Panc1 (cell line): Measurements from ENCODE around the gene MIA2. TPM values are rescaled to one million over a fixed set of nuclear protein-coding genes. Genes with fewer than 3 reads are reported as not detected.
"Not testable (repeated sequence)": the region's sequence is repeated elsewhere in the genome, so short reads cannot be mapped to it uniquely, and the experiment has no call there.

ENCODE experiments used
- ATAC-seq: fragments of 200-7000 bp; cut with Tn5 transposase; 2 replicates; pipeline ENCODE4 v1.9.1; 2020; ENCODE audit warnings: mild to moderate bottlenecking, moderate library complexity
- BruUV-seq: library from RNA; stranded (reverse); fragments of 400-500 nt; replicated peaks from 2 replicates; lab custom pipeline; 2021; lab: Mats Ljungman, UMichigan
- CTCF ChIA-PET: fragments of 300-600 bp; sonication (Branson Sonifier 250); formaldehyde crosslinking; loops from one replicate; lab custom pipeline; 2022; ENCODE audit warnings: antibody characterized with exemption; lab: Charles Lee
- POLR2A ChIA-PET: fragments of 300-600 bp; sonication (Branson Sonifier 250); formaldehyde crosslinking; loops from one replicate; lab custom pipeline; 2022; ENCODE audit warnings: antibody characterized with exemption; lab: Charles Lee
- DNase-seq: peaks from one replicate; pipeline ENCODE4 v3.0.0-alpha.2; 2010; ENCODE audit warnings: low read depth, low spot score
- H3K27ac ChIP-seq: 2 replicates; pipeline ENCODE4 v1.5.1; 2011; ENCODE audit warnings: mild to moderate bottlenecking, low read length, inconsistent platforms
- H3K27me3 ChIP-seq: fragments of 200-500 bp; sonication (Bioruptor generic); 2 replicates; pipeline ENCODE4 v1.6.0; 2014; ENCODE audit warnings: low read length, inconsistent platforms; ENCODE audit not compliant: control insufficient read depth, insufficient read depth
- H3K36me3 ChIP-seq: fragments of 200-500 bp; sonication (Bioruptor generic); 2 replicates; pipeline ENCODE4 v1.5.1; 2014; ENCODE audit warnings: inconsistent platforms, mild to moderate bottlenecking, low read length, moderate library complexity; ENCODE audit not compliant: control insufficient read depth, insufficient read depth
- H3K4me1 ChIP-seq: 2 replicates; pipeline ENCODE4 v1.5.1; 2011; ENCODE audit warnings: inconsistent platforms, mild to moderate bottlenecking, low read length, moderate library complexity; ENCODE audit not compliant: control insufficient read depth, insufficient read depth
- H3K4me3 ChIP-seq, 2 experiments: 2 replicates each; pipeline ENCODE4 v1.5.1; 2011 to 2012; ENCODE audit warnings: low read depth in 2 of 2, low read length in 2 of 2, mild to moderate bottlenecking in 2 of 2, inconsistent platforms in 1 of 2, moderate library complexity in 1 of 2
- H3K9me3 ChIP-seq: fragments of 200-500 bp; sonication (Bioruptor generic); 2 replicates; pipeline ENCODE4 v1.5.1; 2014; ENCODE audit warnings: low read depth, mild to moderate bottlenecking, inconsistent platforms, low read length, moderate library complexity; ENCODE audit not compliant: control insufficient read depth, insufficient read depth
- CTCF ChIP-seq: fragments of 450-650 bp; IDR thresholded peaks from 2 replicates; pipeline ENCODE4 v1.5.1; 2017; ENCODE audit warnings: mild to moderate bottlenecking
- POLR2AphosphoS5 ChIP-seq: IDR thresholded peaks from 2 replicates; pipeline ENCODE4 v1.6.1; 2012; ENCODE audit warnings: mild to moderate bottlenecking, low read depth, low read length, moderate library complexity
- SIN3A ChIP-seq: IDR thresholded peaks from 2 replicates; pipeline ENCODE4 v1.6.1; 2012; ENCODE audit warnings: low read depth, mild to moderate bottlenecking, low read length, moderate library complexity, borderline replicate concordance; ENCODE audit not compliant: insufficient read depth
- TCF7L2 ChIP-seq: IDR thresholded peaks from 2 replicates; pipeline ENCODE4 v1.6.1; 2011; ENCODE audit warnings: mild to moderate bottlenecking, low read depth, low read length, inconsistent platforms
- in situ Hi-C: cut with HindIII; loops from 2 replicates; pipeline ENCODE4 v1.10.0; 2016; ENCODE audit warnings: low sequenced_read_pairs, low pct_unique_long_range_greater_than_20kb
- intact Hi-C: fragments of 100-400 bp; cut with micrococcal nuclease; formaldehyde crosslinking; loops from one replicate; pipeline ENCODE4 v1.10.0; 2022; ENCODE audit not compliant: unreplicated experiment
- total RNA-seq: library from RNA; stranded (reverse); gene quantifications from one replicate; pipeline ENCODE4 v1.2.1, GENCODE V29; 2021; ENCODE audit not compliant: unreplicated experiment
- TF ChIP-seq, protein P1 (sequence below), 2 experiments: IDR thresholded peaks; 2 replicates each; pipeline ENCODE4 v1.6.1; 2011 to 2012; ENCODE audit warnings: low read depth in 2 of 2, control low read depth in 1 of 2, low read length in 1 of 2, mild to moderate bottlenecking in 1 of 2, moderate library complexity in 1 of 2; ENCODE audit not compliant: insufficient read depth in 1 of 2

Gene MIA2
- total RNA-seq, 1 experiment from 2014 or later: 19.2 TPM

GRCh38 chr14:39258782-39259545 is 25.2 kb downstream of the MIA2 start:
- ATAC-seq: no peak
- ChIA-PET CTCF (no interaction called here), POLR2A (no interaction called here)
- Histone ChIP-seq H3K36me3 (no peaks in the 10 kb centered on the region), H3K4me3 (no peak overlapping the region), H3K4me1 (no peaks in the 10 kb centered on the region), H3K27me3 (no peaks in the 10 kb centered on the region), H3K9me3 (no peaks in the 10 kb centered on the region), H3K27ac (no peak overlapping the region)
- TF ChIP-seq POLR2AphosphoS5 (no peak), TCF7L2 (no peak), CTCF (no peak), SIN3A (no peak)
- TF ChIP-seq, protein P1, sequence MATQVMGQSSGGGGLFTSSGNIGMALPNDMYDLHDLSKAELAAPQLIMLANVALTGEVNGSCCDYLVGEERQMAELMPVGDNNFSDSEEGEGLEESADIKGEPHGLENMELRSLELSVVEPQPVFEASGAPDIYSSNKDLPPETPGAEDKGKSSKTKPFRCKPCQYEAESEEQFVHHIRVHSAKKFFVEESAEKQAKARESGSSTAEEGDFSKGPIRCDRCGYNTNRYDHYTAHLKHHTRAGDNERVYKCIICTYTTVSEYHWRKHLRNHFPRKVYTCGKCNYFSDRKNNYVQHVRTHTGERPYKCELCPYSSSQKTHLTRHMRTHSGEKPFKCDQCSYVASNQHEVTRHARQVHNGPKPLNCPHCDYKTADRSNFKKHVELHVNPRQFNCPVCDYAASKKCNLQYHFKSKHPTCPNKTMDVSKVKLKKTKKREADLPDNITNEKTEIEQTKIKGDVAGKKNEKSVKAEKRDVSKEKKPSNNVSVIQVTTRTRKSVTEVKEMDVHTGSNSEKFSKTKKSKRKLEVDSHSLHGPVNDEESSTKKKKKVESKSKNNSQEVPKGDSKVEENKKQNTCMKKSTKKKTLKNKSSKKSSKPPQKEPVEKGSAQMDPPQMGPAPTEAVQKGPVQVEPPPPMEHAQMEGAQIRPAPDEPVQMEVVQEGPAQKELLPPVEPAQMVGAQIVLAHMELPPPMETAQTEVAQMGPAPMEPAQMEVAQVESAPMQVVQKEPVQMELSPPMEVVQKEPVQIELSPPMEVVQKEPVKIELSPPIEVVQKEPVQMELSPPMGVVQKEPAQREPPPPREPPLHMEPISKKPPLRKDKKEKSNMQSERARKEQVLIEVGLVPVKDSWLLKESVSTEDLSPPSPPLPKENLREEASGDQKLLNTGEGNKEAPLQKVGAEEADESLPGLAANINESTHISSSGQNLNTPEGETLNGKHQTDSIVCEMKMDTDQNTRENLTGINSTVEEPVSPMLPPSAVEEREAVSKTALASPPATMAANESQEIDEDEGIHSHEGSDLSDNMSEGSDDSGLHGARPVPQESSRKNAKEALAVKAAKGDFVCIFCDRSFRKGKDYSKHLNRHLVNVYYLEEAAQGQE (IDR thresholded peaks at IDR 0.05; ENCODE audit: insufficient read depth in 1 of 2, low read depth in 2 of 2, low read length in 1 of 2): no peak
- in situ Hi-C loops (no loop called here), intact Hi-C loops (no loop called here)
- DNase-seq: no peak
- no TSS peak for BruUV-seq

DNA sequence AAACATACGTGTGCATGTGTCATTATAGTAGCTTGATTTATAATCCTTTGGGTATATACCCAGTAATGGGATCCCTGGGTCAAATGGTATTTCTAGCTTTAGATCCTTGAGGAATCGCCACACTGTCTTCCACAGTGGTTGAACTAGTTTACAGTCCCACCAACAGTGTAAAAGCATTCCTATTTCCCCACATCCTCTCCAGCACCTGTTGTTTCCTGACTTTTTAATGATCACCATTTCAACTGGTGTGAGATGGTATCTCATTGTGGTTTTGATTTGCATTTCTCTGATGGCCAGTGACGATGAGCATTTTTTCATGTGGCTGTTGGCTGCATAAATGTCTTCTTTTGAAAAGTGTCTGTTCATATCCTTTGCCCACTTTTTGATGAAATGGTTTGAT is 26.4 kb downstream of the MIA2 start:
- intact Hi-C loops: loop anchor here (10.0 kb wide), 1 partner anchor 75 kb away; no protein-coding TSS in a partner anchor
- CTCF ChIA-PET, in situ Hi-C loops, POLR2A ChIA-PET, H3K27me3 ChIP-seq, H3K4me1 ChIP-seq, ATAC-seq, H3K4me3 ChIP-seq, H3K27ac ChIP-seq, BruUV-seq, DNase-seq, H3K36me3 ChIP-seq, H3K9me3 ChIP-seq: not testable (repeated sequence)

- intact Hi-C loops: loop anchor here (10.0 kb wide), 1 partner anchor 77 kb away; no protein-coding TSS in a partner anchor
- H3K9me3 ChIP-seq, in situ Hi-C loops: not testable (repeated sequence)
These were observed 28.5 kb downstream of the MIA2 start for GRCh38 chr14:39262214-39262613.

More at GRCh38 chr14:39262214-39262613, 28.5 kb downstream of the MIA2 start:
- POLR2A ChIA-PET, H3K27ac ChIP-seq, H3K4me1 ChIP-seq, H3K4me3 ChIP-seq, BruUV-seq, CTCF ChIA-PET, H3K36me3 ChIP-seq, H3K27me3 ChIP-seq, DNase-seq, ATAC-seq: not testable (repeated sequence)
